ACHN (cell line): Measurements from ENCODE around the gene OPHN1.

Experiments used
- DNase-seq: peaks from one replicate; pipeline ENCODE4 v3.0.0-alpha.2; 2015
- in situ Hi-C: cut with HindIII; loops from 2 replicates; pipeline ENCODE4 v1.10.0; 2017; ENCODE audit warnings: low sequenced_read_pairs, low pct_ligation_motif_present, low pct_unique_long_range_greater_than_20kb

The OPHN1 gene

DNA sequence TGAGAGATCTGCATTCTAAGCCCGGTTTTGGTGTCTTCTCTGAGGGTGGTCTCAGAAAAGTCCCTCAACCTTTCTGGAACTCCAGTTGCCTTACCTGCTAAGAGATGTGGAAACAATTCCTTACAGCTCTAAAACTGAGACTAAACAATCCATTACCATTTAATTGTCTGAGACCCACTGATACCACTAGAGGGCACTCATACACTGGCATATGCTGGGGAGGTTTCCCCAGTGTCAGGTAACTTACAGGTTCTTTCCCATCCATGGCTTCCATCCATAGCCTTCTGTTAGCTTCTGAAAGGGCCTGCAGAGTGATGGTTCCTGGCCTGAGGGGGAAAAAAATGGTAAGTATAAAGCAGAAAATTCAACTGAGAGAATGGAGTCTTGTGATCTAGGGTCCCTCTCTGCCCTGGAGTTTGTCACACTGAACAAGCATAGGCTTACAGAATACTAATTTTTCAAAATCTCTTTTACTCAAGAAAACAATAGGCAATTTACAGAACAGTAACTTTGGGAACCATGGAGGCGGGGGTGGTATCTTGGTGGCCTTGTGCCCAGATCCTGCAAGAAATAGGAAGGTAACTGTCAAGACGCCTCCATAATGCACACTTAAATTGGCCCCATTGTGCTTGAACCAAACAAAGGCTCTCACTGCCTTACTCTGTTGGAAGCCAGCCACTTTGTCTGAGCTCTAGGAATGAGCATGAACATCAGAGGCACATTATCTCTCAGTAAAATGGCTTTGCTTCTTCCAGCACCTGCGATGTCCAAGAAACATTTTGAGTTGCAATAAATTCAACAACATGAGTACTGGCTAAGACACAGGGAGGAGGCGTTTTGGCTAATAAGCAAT is 236.1 kb downstream of the OPHN1 start:
- peak; percentile 41 for DNase-seq
- in situ Hi-C loops = no loop called here

DNA sequence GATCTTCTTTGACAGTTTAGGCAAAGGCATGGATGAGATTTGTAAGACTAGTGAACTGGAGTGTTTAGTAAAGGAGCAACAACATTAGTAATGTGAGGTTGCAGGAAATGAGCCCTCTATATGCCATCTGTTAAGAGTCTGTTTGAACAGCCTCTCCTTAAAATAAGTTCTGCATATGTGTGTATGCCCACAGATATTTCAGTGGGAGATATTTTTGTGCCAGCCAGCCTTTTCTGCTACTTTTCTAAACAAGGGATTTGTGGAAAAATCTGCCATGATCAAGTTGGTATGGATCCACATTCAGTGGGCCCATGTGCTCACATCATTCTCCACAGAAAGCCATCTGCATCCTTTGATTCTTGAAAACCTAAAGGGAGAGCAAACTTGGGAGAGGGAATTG is 237.7 kb downstream of the OPHN1 start:
- no peak for DNase-seq
- in situ Hi-C loops = no loop called here

DNA sequence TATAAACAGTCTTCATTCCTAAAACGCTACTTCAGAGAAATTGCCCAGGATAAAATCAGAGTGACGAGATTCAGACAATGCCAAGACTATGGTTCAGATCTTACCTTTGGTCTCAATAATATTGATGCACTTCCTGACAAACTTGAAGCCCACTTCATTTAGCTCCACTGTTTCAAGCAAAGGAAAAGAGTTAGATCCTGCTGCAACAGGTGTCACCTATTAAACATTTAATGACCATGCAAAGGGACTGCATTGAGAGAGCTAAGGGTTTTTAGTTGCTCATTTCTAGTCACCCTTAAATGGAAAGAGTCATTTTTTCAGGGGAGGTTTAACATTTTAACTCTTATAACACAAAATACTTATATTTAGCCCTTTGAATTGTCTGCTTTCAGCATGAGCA is 239.5 kb downstream of the OPHN1 start:
- in situ Hi-C loops = no loop called here
- DNase-seq = no peak

DNA sequence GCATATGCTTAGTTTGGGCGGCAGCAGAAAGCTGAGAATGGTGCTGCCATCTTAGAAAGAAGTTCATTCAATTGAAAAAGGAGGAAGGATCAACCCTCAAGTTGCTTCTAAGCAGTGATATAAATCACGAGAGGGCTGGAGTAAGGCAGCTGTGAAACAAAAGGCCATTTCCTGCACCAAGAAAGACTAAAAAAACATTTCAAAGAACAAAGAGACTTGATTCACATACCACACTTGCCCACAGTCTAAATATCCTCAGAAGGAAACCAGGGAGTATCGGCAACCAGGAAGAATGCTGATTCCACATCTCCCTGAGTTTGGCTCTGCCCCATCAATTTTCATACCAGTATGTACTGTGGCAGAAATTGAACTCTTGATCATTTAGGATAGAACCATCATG is 240.1 kb downstream of the OPHN1 start:
- DNase-seq = no peak
- in situ Hi-C loops = no loop called here

DNA sequence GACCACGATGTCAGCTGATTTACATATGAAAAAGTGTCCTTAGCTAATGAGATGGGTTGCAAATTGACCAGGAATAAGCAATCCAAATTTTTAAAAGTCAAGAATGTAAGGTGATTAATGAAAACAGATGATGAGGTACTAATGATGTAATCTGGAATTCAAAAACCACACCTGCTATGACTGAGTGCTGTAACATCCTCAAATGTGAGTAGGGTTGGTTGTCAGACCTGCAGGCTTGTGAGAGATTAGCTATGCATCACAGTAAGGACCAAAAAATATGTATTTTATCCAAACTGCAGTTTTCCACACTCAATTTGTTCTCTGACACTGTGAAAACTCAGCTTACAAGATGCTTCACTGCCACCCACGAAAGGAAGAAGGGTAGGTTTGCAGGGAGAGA is 242.5 kb downstream of the OPHN1 start:
- in situ Hi-C loops = no loop called here
- no peak for DNase-seq

DNA sequence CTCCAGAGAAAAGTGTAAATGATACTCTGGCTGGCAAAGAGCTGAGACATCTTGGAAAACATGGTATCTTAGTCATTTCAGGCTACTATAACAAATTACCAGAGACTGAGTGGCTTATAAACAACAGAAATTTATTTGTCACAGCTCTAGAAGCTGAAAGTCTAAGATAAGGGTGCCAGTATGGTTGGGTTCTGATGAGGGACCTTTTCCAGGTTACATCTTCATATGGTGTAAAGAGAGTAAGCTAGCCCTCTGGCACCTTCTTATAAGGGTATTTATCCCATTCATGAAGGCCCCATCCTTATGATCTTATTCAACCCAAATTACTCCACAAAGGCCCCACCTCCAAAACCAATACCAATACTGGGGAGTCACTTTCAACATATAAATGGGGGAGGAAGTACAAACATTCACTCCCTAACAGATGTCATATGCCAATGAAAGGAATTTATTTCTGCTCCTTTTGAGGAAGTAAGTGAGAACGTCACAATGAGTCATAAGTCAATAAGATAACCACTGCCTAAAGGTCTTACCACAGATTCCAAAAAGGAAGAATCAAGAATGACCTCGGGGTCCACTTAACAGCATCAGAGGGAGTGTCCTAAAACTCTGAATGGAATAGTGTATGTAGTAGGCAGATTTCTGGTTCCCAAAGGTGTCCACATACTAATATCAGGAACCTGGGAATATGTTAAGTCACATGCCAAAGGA is 246.6 kb downstream of the OPHN1 start:
- in situ Hi-C loops = no loop called here
- DNase-seq = no peak

DNA sequence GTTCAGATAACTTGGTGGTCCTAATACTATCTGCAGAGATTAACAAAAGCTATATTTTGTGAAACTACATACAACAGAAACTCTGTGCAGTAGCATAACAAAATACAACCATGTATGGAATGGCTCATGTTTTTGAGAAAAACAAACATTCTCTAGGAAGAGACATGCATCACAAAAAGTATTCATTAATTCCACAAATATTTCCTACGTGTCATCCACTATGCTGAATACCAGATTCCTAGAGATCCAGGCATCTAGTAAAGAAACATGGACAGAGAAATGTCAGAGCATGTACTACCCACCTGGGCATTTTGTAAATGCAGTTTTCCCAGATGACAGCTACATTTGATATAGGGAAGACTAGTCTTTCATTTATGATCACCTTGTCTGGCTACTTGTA is 248.1 kb downstream of the OPHN1 start:
- in situ Hi-C loops = no loop called here
- DNase-seq = no peak

DNA sequence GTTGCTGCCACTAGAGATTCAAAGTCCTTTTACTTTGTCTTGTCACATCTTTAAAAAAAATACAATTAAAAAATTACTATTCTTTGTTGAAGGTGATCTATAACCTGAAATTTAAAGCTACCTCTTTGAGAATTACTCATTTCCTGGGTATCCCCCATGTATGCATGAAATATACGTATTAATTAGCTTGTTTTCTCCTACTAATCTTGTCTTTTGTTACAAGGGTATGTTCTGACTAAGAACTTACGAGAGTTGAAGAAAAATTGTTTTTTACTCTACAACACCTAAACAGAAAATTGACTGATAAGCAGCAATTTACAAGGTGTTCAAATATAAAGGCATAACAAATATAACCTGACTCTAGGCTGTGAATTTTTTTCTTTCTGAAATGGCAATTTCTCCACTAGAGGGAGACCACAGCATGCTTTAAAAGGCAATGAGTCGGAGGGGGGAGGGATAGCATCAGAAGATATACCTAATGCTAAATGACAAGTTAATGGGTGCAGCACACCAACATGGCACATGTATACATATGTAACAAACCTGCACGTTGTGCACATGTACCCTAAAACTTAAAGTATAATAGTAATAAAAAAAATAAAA is 249.6 kb downstream of the OPHN1 start:
- in situ Hi-C loops = no loop called here
- DNase-seq = peak; percentile 42

DNA sequence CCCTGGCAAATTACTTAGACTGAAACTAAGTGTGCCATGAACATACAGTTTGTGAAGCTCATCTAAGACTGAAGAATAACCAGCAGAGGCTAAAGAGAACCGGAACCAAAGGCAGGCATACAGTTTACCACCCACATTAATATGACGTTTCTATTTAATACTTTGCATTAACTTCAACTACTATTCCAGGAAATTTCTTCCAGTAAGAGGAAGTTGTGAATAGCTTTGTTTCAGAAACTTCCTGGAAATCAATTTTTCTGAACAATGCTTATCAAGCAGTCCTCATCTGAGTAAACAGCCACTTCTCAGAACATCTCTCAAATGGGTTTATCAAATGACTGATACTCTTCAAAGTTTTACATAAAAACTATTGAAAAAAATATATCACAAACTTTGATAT is 252.7 kb downstream of the OPHN1 start:
- in situ Hi-C loops = no loop called here

DNA sequence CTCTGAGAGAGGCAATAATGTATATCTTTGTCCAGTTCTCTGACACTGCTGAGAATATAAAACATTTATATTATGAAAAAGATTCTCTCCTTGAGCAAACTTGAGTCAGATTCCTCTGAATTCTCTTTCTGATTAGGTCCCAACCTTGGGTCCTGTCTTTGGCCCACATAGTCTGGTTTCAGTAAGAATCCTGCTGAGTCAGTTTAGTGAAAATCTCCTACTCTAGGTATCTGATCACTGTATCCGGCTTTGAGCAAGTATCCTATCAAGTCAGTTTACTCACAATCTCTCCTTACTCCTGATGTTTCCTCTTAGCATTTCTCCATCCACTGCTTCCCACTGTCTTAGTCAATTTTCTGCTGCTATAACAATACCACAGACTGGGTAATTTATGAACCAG is 253.9 kb downstream of the OPHN1 start:
- in situ Hi-C loops = no loop called here
- no peak for DNase-seq

More for the DNA sequence above, 252.7 kb downstream of the OPHN1 start:
- no peak for DNase-seq

DNA sequence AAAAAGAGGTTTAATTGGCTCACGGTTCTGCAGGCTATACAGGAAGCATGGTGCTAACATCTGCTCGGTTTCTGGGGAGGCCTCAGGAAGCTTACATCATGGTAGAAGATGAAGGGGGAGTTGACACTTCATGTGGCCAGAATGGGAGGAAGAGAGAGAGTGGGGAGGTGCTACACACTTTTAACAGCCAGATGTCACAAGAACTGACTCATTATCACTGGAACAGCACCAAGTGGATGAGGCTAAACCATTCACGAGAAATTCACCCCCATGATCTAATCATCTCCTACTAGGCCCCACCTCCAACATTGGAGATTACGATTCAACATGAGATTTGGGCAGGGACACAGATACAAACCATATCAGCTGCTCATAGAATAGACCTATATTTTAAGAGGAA is 255.8 kb downstream of the OPHN1 start:
- DNase-seq = no peak
- in situ Hi-C loops = no loop called here

DNA sequence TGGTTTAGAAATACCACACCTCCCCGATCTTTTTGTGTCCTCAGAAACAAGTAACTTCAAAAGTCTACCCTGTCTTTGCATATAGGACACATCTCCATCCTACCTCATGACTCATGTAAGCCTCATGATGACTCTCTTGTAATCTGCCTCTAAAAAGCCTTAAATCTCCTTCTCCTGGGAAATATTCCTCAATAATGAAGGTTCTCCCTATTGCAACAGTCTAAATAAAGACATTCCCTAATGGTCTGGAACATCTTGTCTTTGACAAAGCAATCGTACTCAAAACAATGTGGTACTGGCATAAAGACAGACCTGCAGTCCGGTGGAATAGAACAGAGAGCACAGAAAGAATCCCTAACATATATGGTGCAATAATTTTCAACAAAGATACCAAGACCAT is 257.7 kb downstream of the OPHN1 start:
- no peak for DNase-seq
- in situ Hi-C loops = no loop called here

DNA sequence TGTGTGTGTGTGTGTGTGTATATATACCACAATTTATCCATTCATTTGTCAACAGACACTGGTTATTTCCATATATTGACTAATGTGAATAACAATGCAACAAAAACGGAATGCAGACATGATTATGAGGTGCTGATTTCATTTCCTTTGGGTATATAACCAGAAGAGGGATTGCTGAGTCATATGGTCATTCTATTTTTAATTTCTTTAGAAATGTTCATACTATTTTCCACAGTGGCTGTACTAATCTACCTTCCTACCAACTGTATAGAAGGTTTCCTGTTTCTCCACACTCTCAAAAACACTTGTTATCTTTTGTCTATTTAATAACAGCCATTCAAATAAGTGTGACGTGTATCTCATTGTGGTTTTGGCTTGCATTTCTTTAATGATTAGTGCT is 269.9 kb downstream of the OPHN1 start:
- DNase-seq = no peak

DNA sequence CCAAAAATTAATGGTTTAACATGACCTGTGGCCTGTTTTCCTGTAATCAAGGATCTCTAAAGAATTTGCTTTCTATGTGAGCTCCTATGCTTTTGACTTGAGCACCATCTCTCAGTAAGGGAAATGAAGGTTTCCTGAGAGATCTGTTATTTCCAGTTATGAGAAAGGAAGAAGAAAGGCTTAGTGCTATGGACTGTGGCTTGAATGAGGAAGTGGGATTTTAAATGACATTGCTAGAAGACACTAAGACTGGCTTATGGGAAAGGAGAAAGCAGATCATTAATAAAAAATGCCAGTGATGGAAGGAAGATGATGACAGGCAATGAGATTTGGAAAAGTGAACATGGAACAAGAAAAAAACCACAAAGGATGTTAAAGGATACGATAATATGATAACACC is 285.4 kb downstream of the OPHN1 start:
- in situ Hi-C loops = no loop called here

More for the DNA sequence above, 269.9 kb downstream of the OPHN1 start:
- in situ Hi-C loops = no loop called here

DNA sequence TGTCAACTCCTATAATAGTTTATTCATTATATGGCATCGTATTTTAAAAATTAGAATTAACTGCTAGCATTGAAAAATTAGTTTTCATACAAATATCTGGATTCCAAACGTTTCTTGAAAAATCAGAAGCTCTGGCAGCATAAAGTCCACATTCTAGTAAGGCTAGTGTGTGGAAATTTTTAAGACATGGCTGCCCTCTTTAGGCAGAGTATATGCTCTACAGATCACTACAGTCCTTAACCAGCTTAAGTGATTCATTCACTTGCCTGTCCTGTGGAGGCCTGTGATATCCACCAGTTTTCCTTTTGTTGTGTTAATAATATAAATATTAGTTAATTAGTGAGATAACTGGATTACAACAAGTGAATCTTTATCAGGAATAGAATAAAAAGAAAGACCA is 287.2 kb downstream of the OPHN1 start:
- in situ Hi-C loops = no loop called here
- peak; percentile 29 for DNase-seq

More for the DNA sequence above, 285.4 kb downstream of the OPHN1 start:
- no peak for DNase-seq

DNA sequence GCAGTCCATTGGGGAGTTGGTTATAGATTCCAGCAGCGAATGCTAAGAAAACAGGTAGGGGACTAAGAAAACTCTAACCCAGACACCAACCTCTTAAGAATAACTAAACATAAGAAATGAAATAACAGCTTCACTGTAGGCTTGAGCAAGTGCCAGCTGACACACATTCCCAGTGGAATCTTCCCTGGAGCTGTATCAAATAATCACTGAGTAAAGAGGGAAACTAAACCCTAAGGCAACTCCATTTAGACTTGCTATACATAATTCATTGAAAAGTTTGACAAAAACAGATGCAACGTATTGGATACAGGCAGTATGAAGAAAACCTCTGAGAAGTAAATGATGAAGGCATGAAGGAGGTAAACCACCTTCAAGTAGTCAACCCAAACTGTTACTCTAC is 293.5 kb downstream of the OPHN1 start:
- DNase-seq = no peak
- in situ Hi-C loops = no loop called here

DNA sequence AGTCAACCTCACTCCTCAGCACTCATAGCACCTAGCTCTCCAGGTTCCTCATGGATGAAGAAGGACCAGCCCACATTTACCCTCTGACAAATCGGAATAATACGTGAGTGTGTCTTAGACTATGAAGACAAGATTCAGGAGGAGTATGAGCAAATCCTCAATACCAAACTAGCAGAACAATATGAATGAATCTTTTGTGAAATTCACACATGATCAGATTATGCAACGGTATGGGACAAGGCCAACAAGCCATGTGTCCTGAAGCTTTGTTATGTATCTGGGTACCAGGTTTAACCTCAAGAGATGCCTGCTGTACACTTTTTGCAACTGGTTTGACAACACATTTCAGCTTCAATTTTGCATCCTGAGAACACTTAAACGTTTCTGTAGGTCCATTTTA is 300.1 kb downstream of the OPHN1 start:
- DNase-seq = no peak

DNA sequence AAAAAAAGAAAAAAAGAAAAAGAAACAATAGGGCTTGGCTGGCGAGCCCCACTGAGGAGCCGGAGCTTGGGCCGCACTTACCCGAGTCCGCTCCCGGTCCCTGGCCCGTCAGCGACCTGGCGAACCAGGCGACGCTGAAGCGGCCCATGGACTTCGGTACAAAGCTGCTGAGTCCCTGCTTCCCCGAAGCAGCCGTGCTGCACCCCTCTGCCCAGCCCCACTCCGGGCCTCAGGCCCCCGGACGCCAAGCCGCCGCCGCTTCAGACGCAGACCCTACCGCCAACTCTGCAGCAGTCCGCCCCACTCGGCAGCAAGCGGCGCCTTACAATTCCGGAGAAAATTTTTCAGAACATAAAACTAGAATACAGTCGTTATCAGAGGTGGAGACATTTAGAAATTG is 300.5 kb downstream of the OPHN1 start:
- no peak for DNase-seq
- in situ Hi-C loops = no loop called here

More for the DNA sequence above, 300.1 kb downstream of the OPHN1 start:
- in situ Hi-C loops = no loop called here

DNA sequence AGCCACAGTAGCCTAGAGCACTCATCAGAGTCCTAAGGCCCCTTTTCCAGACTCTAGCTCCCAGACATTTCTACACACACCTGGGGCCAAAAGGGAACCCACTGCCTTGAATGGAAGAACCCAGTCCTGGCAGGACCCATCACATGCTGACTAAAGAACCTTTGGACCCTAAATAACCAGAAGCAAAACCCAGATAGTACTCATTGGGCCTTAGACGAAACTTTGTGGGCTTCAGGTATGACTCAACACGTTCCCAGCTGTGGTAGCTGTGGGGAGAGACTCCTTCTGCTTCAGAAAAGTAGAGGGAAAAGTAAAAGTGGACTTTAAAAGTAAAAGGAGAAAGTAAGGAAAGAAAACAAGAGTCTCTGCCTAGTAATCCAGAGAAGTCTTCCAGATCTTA is 311.5 kb downstream of the OPHN1 start:
- in situ Hi-C loops = no loop called here
- no peak for DNase-seq

DNA sequence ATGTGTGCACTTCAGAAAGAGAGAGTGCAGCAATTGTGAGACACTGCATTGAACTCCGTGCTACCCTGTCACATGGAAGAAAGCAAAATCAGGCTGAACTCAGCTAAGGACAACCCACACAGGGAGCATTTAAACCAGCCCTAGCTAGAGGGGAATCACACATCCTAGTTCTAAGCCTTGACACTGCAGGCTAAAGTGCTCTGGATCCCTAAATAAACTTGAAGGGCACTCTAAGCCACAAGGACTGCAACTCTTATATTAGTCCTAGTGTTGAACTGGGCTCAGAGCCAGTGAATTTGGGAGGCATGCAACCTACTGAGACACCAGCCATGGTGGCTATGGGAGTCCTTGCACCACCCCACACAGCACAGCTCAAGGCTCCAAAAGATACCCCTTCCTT is 311.9 kb downstream of the OPHN1 start:
- in situ Hi-C loops = no loop called here
- no peak for DNase-seq
